ENCODE results near the gene STX16.

Gene STX16

GRCh38 chr20:58682656-58683531 lies 31.8 kb downstream of the STX16 start:
- DNase-seq: no peak

GRCh38 chr20:58684291-58684690 lies 33.2 kb downstream of the STX16 start:
- DNase-seq: no peak

GRCh38 chr20:58685988-58686387 lies 34.9 kb downstream of the STX16 start:
- no peak for DNase-seq

GRCh38 chr20:58688414-58688813 lies 37.3 kb downstream of the STX16 start:
- DNase-seq: no peak

GRCh38 chr20:58688840-58689239 lies 37.8 kb downstream of the STX16 start:
- no peak for DNase-seq

- no peak for DNase-seq
These were observed 39.5 kb downstream of the STX16 start for GRCh38 chr20:58690396-58691135.

- DNase-seq: peak; percentile 3
These were observed 40.9 kb downstream of the STX16 start for GRCh38 chr20:58691773-58692578.

- DNase-seq: peak; percentile 58
These were observed 41.6 kb downstream of the STX16 start, which contains the start of gene NPEPL1 for GRCh38 chr20:58692579-58693225. Gene NPEPL1, plus strand, starts transcription at chr20:58692800. Its CDS starts 101 bp downstream, at chr20:58692901.

- no peak for DNase-seq
These were observed 42.3 kb downstream of the STX16 start for GRCh38 chr20:58693226-58694006.

- no peak for DNase-seq
These were observed 43.4 kb downstream of the STX16 start for GRCh38 chr20:58694241-58695083.

- no peak for DNase-seq
These were observed 44.1 kb downstream of the STX16 start for GRCh38 chr20:58695084-58695722.

GRCh38 chr20:58695895-58696375 lies 44.9 kb downstream of the STX16 start:
- no peak for DNase-seq

- DNase-seq: no peak
These were observed 45.4 kb downstream of the STX16 start for GRCh38 chr20:58696411-58696961.

GRCh38 chr20:58697201-58697866 lies 46.3 kb downstream of the STX16 start:
- DNase-seq: no peak

- no peak for DNase-seq
These were observed 47.0 kb downstream of the STX16 start for GRCh38 chr20:58697867-58698703.

GRCh38 chr20:58698741-58699622 lies 47.9 kb downstream of the STX16 start:
- no peak for DNase-seq

GRCh38 chr20:58699623-58700107 lies 48.6 kb downstream of the STX16 start:
- no peak for DNase-seq
